ENCODE data around the gene PPFIA1. TPM values are rescaled to one million over a fixed set of nuclear protein-coding genes. Genes with fewer than 3 reads are reported as not detected.

PPFIA1 gene
- total RNA-seq, 2 experiments from 2014 or later: 27.2 to 30.9 TPM

GRCh38 chr11:70352100-70352499 lies 81.6 kb downstream of the PPFIA1 start:
- no peak for TF ChIP-seq CTCF (IDR thresholded peaks at IDR 0.05)
- DNase-seq: no peak
- no peak overlapping the region for H3K4me3 Mint-ChIP-seq
- CTCF ChIA-PET: interaction anchor here (1.0 kb wide), 1 partner anchor 27 kb away, joined by 6 read pairs; no protein-coding TSS in a partner anchor
- no peaks in the 10 kb centered on the region for H3K4me1 Mint-ChIP-seq (ENCODE audit: low read depth)
- no peak overlapping the region for H3K27ac Mint-ChIP-seq
- peaks cover 27% of the 10 kb centered on the region for H3K36me3 Mint-ChIP-seq (ENCODE audit: low read depth)
- POLR2A ChIA-PET: no interaction called here
- ATAC-seq: no peak
- intact Hi-C loops (cut with micrococcal nuclease): no loop called here
- H3K27me3 Mint-ChIP-seq: no peaks in the 10 kb centered on the region
- H3K9me3 Mint-ChIP-seq: no peaks in the 10 kb centered on the region

- ATAC-seq (no peak), DNase-seq (no peak)
- Mint-ChIP-seq H3K27ac (no peak overlapping the region), H3K4me1 (ENCODE audit: low read depth) (no peaks in the 10 kb centered on the region), H3K9me3 (no peaks in the 10 kb centered on the region), H3K4me3 (no peak overlapping the region), H3K27me3 (no peaks in the 10 kb centered on the region), H3K36me3 (ENCODE audit: low read depth) (peaks cover 27% of the 10 kb centered on the region)
- no peak for TF ChIP-seq CTCF (IDR thresholded peaks at IDR 0.05)
- POLR2A ChIA-PET: no interaction called here
- intact Hi-C loops (cut with micrococcal nuclease): no loop called here
- CTCF ChIA-PET: no interaction called here
These were observed 82.1 kb downstream of the PPFIA1 start for GRCh38 chr11:70352601-70353000.

- Mint-ChIP-seq H3K4me3 (no peak overlapping the region), H3K36me3 (ENCODE audit: low read depth) (peaks cover 29% of the 10 kb centered on the region), H3K27me3 (no peaks in the 10 kb centered on the region), H3K9me3 (no peaks in the 10 kb centered on the region), H3K27ac (no peak overlapping the region), H3K4me1 (ENCODE audit: low read depth) (no peaks in the 10 kb centered on the region)
- ChIA-PET POLR2A (no interaction called here), CTCF (no interaction called here)
- ATAC-seq (no peak), DNase-seq (no peak)
- TF ChIP-seq CTCF (IDR thresholded peaks at IDR 0.05): no peak
- intact Hi-C loops (cut with micrococcal nuclease): no loop called here
These were observed 82.8 kb downstream of the PPFIA1 start for GRCh38 chr11:70353329-70353728.

GRCh38 chr11:70353900-70354568 lies 83.5 kb downstream of the PPFIA1 start:
- H3K36me3 Mint-ChIP-seq (ENCODE audit: low read depth): peaks cover 34% of the 10 kb centered on the region
- ChIA-PET CTCF (no interaction called here), POLR2A (no interaction called here)
- H3K4me1 Mint-ChIP-seq (ENCODE audit: low read depth): no peaks in the 10 kb centered on the region
- H3K27ac Mint-ChIP-seq: no peak overlapping the region
- no peak for TF ChIP-seq CTCF (IDR thresholded peaks at IDR 0.05)
- ATAC-seq: no peak
- DNase-seq: no peak
- H3K4me3 Mint-ChIP-seq: no peak overlapping the region
- intact Hi-C loops (cut with micrococcal nuclease): no loop called here
- H3K27me3 Mint-ChIP-seq: no peaks in the 10 kb centered on the region
- H3K9me3 Mint-ChIP-seq: no peaks in the 10 kb centered on the region

GRCh38 chr11:70354629-70355028 lies 84.1 kb downstream of the PPFIA1 start:
- ATAC-seq: no peak
- ChIA-PET CTCF (no interaction called here), POLR2A (no interaction called here)
- DNase-seq: no peak
- no peaks in the 10 kb centered on the region for H3K27me3 Mint-ChIP-seq
- no peaks in the 10 kb centered on the region for H3K4me1 Mint-ChIP-seq (ENCODE audit: low read depth)
- intact Hi-C loops (cut with micrococcal nuclease): no loop called here
- TF ChIP-seq CTCF (IDR thresholded peaks at IDR 0.05): no peak
- no peaks in the 10 kb centered on the region for H3K9me3 Mint-ChIP-seq
- no peak overlapping the region for H3K4me3 Mint-ChIP-seq
- peaks cover 37% of the 10 kb centered on the region for H3K36me3 Mint-ChIP-seq (ENCODE audit: low read depth)
- H3K27ac Mint-ChIP-seq: no peak overlapping the region

All from activated CD8-positive, alpha-beta T cell treated with anti-CD3 and anti-CD28 coated beads for 36 hours (primary cell).